ENCODE results near the gene ABTB2. TPM values are rescaled to one million over a fixed set of nuclear protein-coding genes. Genes with fewer than 3 reads are reported as not detected.

ABTB2 gene
- total RNA-seq, 1 experiment from 2014 or later: 3.2 TPM

GRCh38 chr11:34288492-34288891, 69.3 kb downstream of the ABTB2 start:
- no peak for DNase-seq (ENCODE audit: low read depth)

- DNase-seq (ENCODE audit: low read depth): no peak
These were observed 72.9 kb downstream of the ABTB2 start for GRCh38 chr11:34284811-34285481.

DNA sequence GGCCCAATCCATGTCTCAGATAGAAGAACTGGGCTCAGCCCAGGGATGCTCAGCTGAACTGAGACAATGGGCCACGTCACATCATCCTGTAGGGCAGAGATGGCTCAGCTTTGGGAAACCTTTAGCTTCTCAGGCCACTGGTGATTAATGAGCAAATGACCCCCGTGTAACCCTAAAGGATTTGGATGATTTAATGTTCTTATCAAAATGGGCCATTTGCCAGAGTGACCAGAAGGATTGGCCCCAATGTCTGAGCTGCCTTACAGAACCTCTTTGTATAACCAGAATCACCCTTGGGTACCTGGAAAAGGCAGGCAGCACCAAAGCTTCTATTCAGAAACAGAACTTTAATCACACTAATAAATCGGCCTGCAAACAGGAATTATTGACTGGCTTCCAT, 73.7 kb downstream of the ABTB2 start:
- DNase-seq (ENCODE audit: low read depth): peak; percentile 67

GRCh38 chr11:34280945-34281872, 76.6 kb downstream of the ABTB2 start:
- no peak for DNase-seq (ENCODE audit: low read depth)

- DNase-seq (ENCODE audit: low read depth): peak; percentile 50
These were observed 79.0 kb downstream of the ABTB2 start for GRCh38 chr11:34278693-34279297.

DNA sequence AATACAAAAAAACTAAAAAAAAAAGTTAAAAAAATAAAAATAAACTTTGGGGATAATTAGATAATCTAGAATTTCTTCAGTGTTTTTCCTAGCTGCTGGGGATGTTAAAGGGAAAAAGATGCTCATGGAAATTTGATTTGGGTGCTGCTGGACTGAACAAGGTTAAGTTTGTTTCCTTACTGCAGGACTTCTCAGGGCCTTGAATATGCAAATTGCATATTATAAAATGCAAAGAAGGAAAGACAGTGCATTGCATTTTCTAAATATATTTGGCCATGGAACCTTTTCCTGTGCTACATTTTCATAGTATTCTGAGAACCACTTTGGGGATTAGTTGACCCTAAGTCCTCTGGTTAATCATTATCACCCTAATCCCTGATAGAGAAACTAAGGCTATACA, 79.6 kb downstream of the ABTB2 start:
- no peak for DNase-seq (ENCODE audit: low read depth)

DNA sequence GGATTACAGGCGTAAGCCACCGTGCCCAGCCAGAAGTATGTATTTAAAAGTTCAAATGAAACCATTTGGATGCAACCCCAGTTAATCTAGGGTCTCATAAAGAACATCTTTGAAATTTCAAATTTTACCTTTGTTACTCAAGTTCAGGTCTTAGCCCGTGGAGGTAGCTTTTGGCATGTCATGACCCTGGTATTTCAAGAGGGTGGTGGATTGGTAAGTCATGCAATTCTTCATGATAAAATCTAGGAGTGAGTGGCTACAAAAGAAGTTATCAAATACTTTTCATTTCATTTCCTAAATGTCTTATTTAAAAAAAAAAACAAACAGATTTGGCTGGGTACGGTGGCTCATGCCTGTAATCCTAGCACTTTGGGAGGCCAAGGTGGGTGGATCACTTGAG, 80.6 kb downstream of the ABTB2 start:
- no peak for DNase-seq (ENCODE audit: low read depth)

DNA sequence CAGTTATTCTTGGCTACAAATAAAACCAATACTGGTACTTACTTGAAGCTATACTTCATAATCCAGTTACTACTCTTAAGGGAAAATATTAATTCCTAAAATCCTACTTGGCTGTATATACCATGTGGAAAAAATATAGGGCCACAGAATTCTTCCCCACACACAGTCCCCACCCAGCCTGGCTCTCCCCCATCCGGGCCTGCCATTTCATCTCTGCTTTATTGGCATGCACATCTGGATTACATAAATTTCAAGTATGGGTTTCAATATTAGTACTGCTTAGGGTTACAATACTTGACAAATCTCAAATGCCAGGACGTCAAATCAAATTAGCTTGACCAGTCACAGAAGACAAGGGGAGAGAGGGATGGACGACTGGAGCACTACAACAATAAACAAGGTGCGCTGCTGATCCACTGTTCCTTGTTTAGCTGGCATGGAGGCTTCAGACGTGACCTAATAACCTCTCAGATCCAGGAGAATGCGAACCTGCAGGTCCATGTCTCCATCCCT, 81.4 kb downstream of the ABTB2 start:
- no peak for DNase-seq (ENCODE audit: low read depth)

GRCh38 chr11:34275486-34275885, 82.3 kb downstream of the ABTB2 start:
- no peak for DNase-seq (ENCODE audit: low read depth)

GRCh38 chr11:34274712-34275398, 83.0 kb downstream of the ABTB2 start:
- DNase-seq (ENCODE audit: low read depth): peak; percentile 100

- DNase-seq (ENCODE audit: low read depth): no peak
These were observed 84.7 kb downstream of the ABTB2 start for GRCh38 chr11:34273099-34273498.

DNA sequence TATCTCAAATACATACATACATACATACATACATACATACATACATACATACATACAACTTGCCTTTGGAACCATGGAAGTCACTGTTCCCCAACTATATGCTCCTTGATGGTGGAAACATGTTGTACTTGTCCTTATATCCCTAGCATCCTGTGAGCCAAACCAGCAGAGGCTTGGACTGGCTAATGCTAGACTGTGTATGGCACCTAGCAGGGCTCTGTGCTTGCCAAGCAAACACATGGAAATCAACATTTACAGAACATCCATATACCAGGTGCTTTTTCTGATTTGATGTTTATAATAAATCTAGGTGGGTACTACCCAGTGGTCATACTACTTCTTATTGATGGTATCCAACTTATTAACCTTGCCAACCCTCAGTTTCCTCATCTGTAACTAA, 86.1 kb downstream of the ABTB2 start:
- no peak for DNase-seq (ENCODE audit: low read depth)

- DNase-seq (ENCODE audit: low read depth): no peak
These were observed 87.1 kb downstream of the ABTB2 start for GRCh38 chr11:34270711-34271110.

DNA sequence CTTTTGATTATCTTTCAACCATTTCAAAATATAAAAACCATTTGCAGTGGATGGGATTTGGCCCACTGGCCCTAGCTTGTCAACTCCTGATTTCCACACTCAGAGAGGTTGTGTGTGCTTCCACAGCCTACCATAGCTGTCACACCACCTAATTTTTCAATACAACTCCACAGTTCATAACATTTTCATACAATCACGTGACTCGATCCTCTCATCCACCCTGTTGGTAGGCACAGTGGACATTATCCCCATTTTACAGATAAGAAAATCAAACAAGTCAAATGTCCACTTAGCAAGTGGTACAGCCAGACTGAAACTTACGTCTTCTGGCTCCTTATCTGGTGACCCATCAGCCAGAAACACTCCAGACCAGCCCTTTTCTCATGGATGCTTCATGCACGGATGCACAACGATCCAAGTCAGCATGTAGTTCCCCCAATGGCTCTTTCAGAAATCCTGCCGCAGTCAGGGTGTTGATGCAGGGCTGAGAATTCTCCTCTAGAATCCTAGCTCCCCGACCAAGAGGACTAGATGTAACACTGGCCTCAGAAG, 88.0 kb downstream of the ABTB2 start:
- DNase-seq (ENCODE audit: low read depth): no peak

GRCh38 chr11:34268906-34269430, 88.8 kb downstream of the ABTB2 start:
- peak; percentile 33 for DNase-seq (ENCODE audit: low read depth)

- DNase-seq (ENCODE audit: low read depth): no peak
These were observed 90.4 kb downstream of the ABTB2 start for GRCh38 chr11:34267417-34267816.

GRCh38 chr11:34267013-34267412, 90.8 kb downstream of the ABTB2 start:
- peak; percentile 61 for DNase-seq (ENCODE audit: low read depth)

- peak; percentile 98 for DNase-seq (ENCODE audit: low read depth)
These were observed 91.5 kb downstream of the ABTB2 start for GRCh38 chr11:34266090-34266912.

- no peak for DNase-seq (ENCODE audit: low read depth)
These were observed 93.3 kb downstream of the ABTB2 start for GRCh38 chr11:34264303-34265110.

Data from M059J (cell line).